Prostate gland (tissue), 2 donors: Measurements from ENCODE around the gene CLEC2D. TPM values are rescaled to one million over a fixed set of nuclear protein-coding genes. Genes with fewer than 3 reads are reported as not detected.

Source experiments
- DNase-seq: peaks from one replicate; pipeline ENCODE4 v3.0.0-alpha.2; 2019; ENCODE audit warnings: low spot score
- H3K27ac ChIP-seq, 2 donors: fragments of 200-600 bp; sonication (generic); 2 replicates each; pipeline ENCODE4 v1.5.1; 2017 to 2019
- H3K27me3 ChIP-seq: fragments of 200-600 bp; sonication (generic); replicated peaks from 2 replicates; pipeline ENCODE4 v1.5.1; 2019; ENCODE audit not compliant: insufficient read depth
- H3K36me3 ChIP-seq, 2 donors: fragments of 200-600 bp; sonication (generic); 1 replicate in 1 of 2; 2 replicates in 1 of 2; pipeline versions ENCODE4 v1.5.1 to v1.8.1; 2017 to 2019
- H3K4me1 ChIP-seq: fragments of 200-600 bp; sonication (generic); replicated peaks from 2 replicates; pipeline ENCODE4 v1.5.1; 2019
- H3K4me3 ChIP-seq, 2 donors: fragments of 200-600 bp; sonication (generic); 2 replicates each; pipeline ENCODE4 v1.5.1; 2017 to 2019
- H3K9me3 ChIP-seq: fragments of 200-600 bp; sonication (generic); 2 replicates; pipeline ENCODE4 v1.5.1; 2017
- POLR2A ChIP-seq: fragments of 450-650 bp; IDR thresholded peaks from one replicate; pipeline ENCODE4 v1.6.1; 2016; ENCODE audit warnings: antibody characterized with exemption, mild to moderate bottlenecking
- POLR2AphosphoS5 ChIP-seq: sonication (generic); formaldehyde crosslinking; IDR thresholded peaks from one replicate; pipeline ENCODE4 v1.6.1; 2017; ENCODE audit warnings: antibody characterized with exemption
- WGBS: methylation state at CpG from one replicate; pipeline ENCODE4 v1.1.5; 2018; 5-methylcytosine and 5-hydroxymethylcytosine counted together
- intact Hi-C: fragments of 100-400 bp; cut with DNase I; formaldehyde crosslinking; loops from one replicate; pipeline ENCODE4 v1.14.2; 2022
- total RNA-seq, 2 donors: library from RNA; depleted of rRNA; stranded (reverse); fragments of >200 nt; gene quantifications; one replicate each; pipeline ENCODE4 v1.1.0, GENCODE V29; 2016
- TF ChIP-seq, protein P1 (sequence below), 4 experiments: fragments of 200-600 bp in 2 of 4; fragments of 450-650 bp in 2 of 4; sonication (generic) in 2 of 4; IDR thresholded peaks; 1 replicate in 3 of 4; 2 replicates in 1 of 4; pipeline ENCODE4 v1.5.1; 2016 to 2019; ENCODE audit warnings: antibody characterized with exemption in 4 of 4, mild to moderate bottlenecking in 2 of 4, moderate library complexity in 2 of 4

Gene CLEC2D
- total RNA-seq, 2 donors from 2014 or later: 4.1 to 19.9 TPM

DNA sequence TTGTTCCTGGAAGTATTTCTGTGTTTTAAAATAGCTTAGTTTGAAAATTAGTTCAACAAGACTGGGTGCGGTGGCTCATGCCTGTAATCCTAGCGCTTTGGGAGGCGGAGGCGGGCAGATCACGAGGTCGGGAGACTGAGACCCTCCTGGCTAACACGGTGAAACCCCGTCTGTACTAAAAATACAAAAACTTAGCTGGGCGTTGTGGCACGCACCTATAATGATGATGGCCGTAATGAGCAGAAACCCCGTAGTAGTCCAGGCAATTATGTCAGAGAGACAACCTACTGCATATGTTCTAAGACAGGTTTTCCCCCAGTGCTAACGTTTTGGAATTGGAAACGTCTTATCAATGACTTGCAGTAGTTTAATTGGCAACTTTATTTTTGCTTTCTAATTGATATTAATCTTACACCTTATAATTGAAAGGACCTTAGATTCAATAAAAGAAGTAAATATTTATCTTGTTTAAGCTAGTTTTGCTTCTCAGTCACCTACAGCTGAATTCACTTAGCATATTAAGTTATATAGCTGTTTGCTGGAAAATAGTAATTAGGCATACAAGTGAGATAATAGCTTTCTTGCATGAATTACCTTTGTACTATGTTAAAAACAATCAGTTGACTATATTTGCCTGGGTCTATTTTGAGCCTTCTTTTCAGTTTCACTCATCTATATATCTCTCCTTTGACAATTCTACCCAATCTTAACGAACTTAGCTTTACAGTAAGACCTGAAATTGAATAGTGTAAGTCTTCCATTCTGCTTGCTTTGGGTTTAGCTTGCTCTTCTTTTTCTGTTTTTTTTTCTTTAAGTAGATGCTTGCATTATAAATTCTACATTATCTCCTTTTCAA is 47.8 kb downstream of the CLEC2D start:
- WGBS: 86% methylated on average over 15 of the region's 15 CpGs

DNA sequence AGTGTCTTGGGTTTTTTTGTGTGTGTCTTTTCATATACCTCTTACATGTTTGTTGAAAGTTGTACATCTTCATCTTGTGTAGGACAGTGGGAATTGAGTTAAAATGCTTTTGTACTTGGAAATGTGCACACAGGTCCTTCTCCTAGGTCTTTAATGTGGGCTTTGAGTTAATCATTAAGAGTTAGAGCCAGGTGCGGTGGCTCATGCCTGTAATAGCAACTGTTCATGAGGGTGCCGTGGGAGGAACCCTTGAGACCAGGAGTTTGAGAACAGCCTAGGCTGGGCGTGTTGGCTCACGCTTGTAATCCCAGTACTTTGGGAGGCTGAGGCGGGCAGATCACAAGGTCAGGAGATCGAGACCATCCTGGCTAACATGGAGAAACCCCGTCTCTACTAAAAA is 49.5 kb downstream of the CLEC2D start:
- Histone ChIP-seq H3K9me3 (no peaks in the 10 kb centered on the region), H3K36me3 (no peaks in the 10 kb centered on the region), H3K4me3 (no peak overlapping the region), H3K27me3 (no peaks in the 10 kb centered on the region), H3K27ac (no peak overlapping the region), H3K4me1 (no peaks in the 10 kb centered on the region)
- intact Hi-C loops: no loop called here
- TF ChIP-seq POLR2A: no peak
- TF ChIP-seq, protein P1, sequence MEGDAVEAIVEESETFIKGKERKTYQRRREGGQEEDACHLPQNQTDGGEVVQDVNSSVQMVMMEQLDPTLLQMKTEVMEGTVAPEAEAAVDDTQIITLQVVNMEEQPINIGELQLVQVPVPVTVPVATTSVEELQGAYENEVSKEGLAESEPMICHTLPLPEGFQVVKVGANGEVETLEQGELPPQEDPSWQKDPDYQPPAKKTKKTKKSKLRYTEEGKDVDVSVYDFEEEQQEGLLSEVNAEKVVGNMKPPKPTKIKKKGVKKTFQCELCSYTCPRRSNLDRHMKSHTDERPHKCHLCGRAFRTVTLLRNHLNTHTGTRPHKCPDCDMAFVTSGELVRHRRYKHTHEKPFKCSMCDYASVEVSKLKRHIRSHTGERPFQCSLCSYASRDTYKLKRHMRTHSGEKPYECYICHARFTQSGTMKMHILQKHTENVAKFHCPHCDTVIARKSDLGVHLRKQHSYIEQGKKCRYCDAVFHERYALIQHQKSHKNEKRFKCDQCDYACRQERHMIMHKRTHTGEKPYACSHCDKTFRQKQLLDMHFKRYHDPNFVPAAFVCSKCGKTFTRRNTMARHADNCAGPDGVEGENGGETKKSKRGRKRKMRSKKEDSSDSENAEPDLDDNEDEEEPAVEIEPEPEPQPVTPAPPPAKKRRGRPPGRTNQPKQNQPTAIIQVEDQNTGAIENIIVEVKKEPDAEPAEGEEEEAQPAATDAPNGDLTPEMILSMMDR (IDR thresholded peaks at IDR 0.05): no peak
- no peak for TF ChIP-seq POLR2AphosphoS5
- DNase-seq: no peak
- 92% methylated on average over 7 of the region's 7 CpGs for WGBS

More for the DNA sequence above, 47.8 kb downstream of the CLEC2D start:
- intact Hi-C loops: no loop called here
- no peak overlapping the region for H3K27ac ChIP-seq
- H3K4me3 ChIP-seq: no peak overlapping the region
- H3K36me3 ChIP-seq: no peaks in the 10 kb centered on the region
- no peak for DNase-seq
- H3K9me3 ChIP-seq: no peaks in the 10 kb centered on the region
- no peak for TF ChIP-seq POLR2AphosphoS5
- TF ChIP-seq, protein P1 (IDR thresholded peaks at IDR 0.05): no peak
- no peak for TF ChIP-seq POLR2A
- H3K4me1 ChIP-seq: no peaks in the 10 kb centered on the region
- H3K27me3 ChIP-seq: no peaks in the 10 kb centered on the region

DNA sequence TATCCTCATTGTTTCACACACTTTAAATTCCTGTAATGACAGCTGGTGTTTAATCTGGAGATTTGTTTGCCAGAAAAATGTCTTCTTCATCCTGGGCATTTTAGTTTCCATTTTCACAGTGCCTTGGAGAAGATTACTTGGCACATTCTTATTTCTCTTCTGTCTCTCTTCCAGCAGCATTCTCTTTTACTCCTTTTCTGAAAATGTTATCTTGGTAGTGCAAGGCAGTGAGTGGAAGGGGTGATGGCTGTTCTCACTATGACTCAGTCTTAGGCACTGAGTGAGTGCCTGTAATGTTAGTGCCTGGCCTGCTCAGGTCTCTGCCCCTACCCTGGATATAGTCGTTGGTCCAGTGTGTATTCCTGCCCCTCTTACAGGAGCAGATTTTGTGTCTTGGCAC is 50.3 kb downstream of the CLEC2D start:
- Histone ChIP-seq H3K4me1 (no peaks in the 10 kb centered on the region), H3K27ac (no peak overlapping the region), H3K36me3 (no peaks in the 10 kb centered on the region), H3K9me3 (no peaks in the 10 kb centered on the region), H3K4me3 (no peak overlapping the region), H3K27me3 (no peaks in the 10 kb centered on the region)
- DNase-seq: no peak
- 93% methylated on average over 1 of the region's 1 CpG for WGBS
- no peak for TF ChIP-seq POLR2AphosphoS5
- TF ChIP-seq, protein P1 (IDR thresholded peaks at IDR 0.05): no peak
- no peak for TF ChIP-seq POLR2A
- intact Hi-C loops: no loop called here

DNA sequence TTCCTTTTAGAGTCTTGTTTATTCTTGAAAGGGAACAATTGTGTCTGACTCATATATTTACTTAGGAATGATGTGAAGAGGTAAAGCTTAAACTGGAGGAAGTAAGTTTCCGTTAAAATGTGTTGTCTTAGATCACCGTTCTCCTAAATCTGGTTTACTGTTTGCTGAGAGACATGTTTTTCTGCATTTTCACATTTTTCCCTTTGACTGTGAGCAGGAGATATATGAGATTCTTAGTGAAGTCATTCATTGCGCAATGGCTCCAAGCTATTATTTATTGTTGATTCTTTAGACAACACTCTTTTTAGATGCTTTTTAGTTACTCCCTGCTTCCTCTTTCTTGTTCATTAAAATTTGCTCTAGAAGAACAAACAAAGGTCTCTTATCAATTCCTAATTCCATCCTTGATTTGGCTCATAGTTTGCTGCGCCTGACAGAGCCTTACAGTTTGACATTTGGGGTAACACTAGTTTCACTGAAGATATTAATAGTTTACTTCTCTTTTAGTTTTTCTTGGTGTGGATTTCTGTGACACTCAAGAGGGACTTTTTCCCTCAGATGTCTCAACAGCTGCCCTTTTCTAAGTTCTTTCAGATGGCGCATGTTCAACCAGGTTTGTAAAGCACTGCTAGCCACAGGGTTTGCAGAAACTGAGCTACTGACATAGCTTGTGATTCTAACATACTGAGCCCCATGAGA is 52.0 kb downstream of the CLEC2D start:
- H3K4me3 ChIP-seq: no peak overlapping the region
- 50% methylated on average over 5 of the region's 5 CpGs for WGBS
- no peaks in the 10 kb centered on the region for H3K27me3 ChIP-seq
- TF ChIP-seq, protein P1 (IDR thresholded peaks at IDR 0.05): no peak
- no peak for TF ChIP-seq POLR2AphosphoS5
- TF ChIP-seq POLR2A: no peak
- no peak for DNase-seq
- no peaks in the 10 kb centered on the region for H3K36me3 ChIP-seq
- no peaks in the 10 kb centered on the region for H3K4me1 ChIP-seq
- H3K9me3 ChIP-seq: no peaks in the 10 kb centered on the region
- intact Hi-C loops: no loop called here
- no peak overlapping the region for H3K27ac ChIP-seq
